Progenitor cell of endocrine pancreas (in vitro differentiated cells): Measurements from ENCODE around the gene LAMA5. TPM values are rescaled to one million over a fixed set of nuclear protein-coding genes. Genes with fewer than 3 reads are reported as not detected.
A peak's percentile ranks its signal among the peaks of the same experiment; 100 is the strongest.

Source experiments
- DNase-seq: peaks from one replicate; pipeline ENCODE4 v3.0.0; 2021; ENCODE audit warnings: low spot score; ENCODE audit not compliant: unreplicated experiment
- H3K27ac Mint-ChIP-seq: 2 replicates; pipeline ENCODE4 v1.8.0; 2021; ENCODE audit warnings: mild to moderate bottlenecking, moderate library complexity, mixed read lengths
- H3K27me3 Mint-ChIP-seq: 2 replicates; pipeline ENCODE4 v1.8.0; 2021; ENCODE audit warnings: mixed read lengths
- H3K36me3 Mint-ChIP-seq: 2 replicates; pipeline ENCODE4 v1.8.0; 2022; ENCODE audit warnings: mixed read lengths; ENCODE audit not compliant: insufficient read depth
- H3K4me1 Mint-ChIP-seq: 2 replicates; pipeline ENCODE4 v1.8.0; 2021; ENCODE audit warnings: low read depth, mixed read lengths
- H3K4me3 Mint-ChIP-seq: 2 replicates; pipeline ENCODE4 v1.8.0; 2021; ENCODE audit warnings: low read depth, mild to moderate bottlenecking, moderate library complexity, mixed read lengths
- H3K9me3 Mint-ChIP-seq: 2 replicates; pipeline ENCODE4 v1.8.0; 2021; ENCODE audit warnings: low read depth, mixed read lengths
- CTCF ChIP-seq: fragments of 200-600 bp; sonication (generic); IDR thresholded peaks from one replicate; pipeline ENCODE4 v1.5.0; 2021; ENCODE audit warnings: antibody characterized with exemption, mild to moderate bottlenecking; ENCODE audit not compliant: unreplicated experiment
- total RNA-seq: library from RNA; stranded (reverse); gene quantifications from 2 replicates; pipeline ENCODE4 v1.2.1, GENCODE V29; 2021

Gene LAMA5
- total RNA-seq, 1 donor from 2014 or later = 252 TPM

GRCh38 chr20:62309947-62310756, 57.0 kb downstream of the LAMA5 start:
- Mint-ChIP-seq H3K4me1 (peaks cover 2% of the 10 kb centered on the region), H3K9me3 (no peaks in the 10 kb centered on the region), H3K27ac (no peak overlapping the region), H3K4me3 (no peak overlapping the region), H3K36me3 (peaks cover 3% of the 10 kb centered on the region), H3K27me3 (no peaks in the 10 kb centered on the region)
- no peak for TF ChIP-seq CTCF
- no peak for DNase-seq

DNA sequence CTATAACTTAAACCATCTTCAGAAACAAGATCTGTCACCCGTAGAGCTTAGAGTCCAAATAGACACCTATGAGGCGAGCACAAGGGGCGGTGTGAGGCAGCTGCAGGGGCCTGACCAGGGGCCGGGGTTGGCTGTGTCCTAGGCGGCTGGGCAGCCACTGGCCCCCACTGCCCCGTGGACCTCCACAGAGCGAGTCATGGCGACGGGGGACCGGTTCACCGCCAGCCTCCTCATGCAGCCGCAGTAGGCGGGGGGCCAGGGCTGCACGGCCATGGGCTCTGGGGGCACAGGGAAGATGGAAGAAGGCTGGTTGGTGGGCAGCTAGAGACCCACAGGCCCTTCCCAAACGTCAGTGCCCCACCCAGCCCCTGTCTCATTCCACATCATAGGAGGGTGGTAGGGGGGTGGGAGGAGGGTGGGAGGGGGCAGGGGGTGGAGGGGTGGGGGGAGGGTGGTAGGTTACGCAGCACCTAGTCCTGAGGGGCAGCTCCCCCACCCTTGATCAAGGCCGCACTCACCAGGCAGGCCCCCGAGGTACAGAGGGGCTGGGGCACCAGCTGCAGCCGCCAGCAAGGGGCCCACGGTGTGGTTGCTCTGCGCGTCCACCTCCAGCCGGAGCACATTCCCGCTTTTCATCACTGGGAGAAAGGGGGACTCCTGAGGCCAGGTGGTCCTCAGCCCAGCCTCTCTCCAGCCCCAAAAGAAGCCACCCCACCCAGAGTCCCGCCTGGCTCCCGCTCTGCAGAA, 57.7 kb downstream of the LAMA5 start:
- TF ChIP-seq CTCF = no peak
- H3K4me1 Mint-ChIP-seq = peaks cover 5% of the 10 kb centered on the region
- no peaks in the 10 kb centered on the region for H3K9me3 Mint-ChIP-seq
- DNase-seq = no peak
- peaks cover 1% of the 10 kb centered on the region for H3K36me3 Mint-ChIP-seq
- H3K4me3 Mint-ChIP-seq = no peak overlapping the region
- no peaks in the 10 kb centered on the region for H3K27me3 Mint-ChIP-seq
- peak overlapping the region; percentile 83 for H3K27ac Mint-ChIP-seq

GRCh38 chr20:62308102-62308822, 58.9 kb downstream of the LAMA5 start:
- Mint-ChIP-seq H3K36me3 (peaks cover 1% of the 10 kb centered on the region), H3K27ac (no peak overlapping the region), H3K4me3 (no peak overlapping the region), H3K9me3 (no peaks in the 10 kb centered on the region), H3K4me1 (peaks cover 13% of the 10 kb centered on the region), H3K27me3 (no peaks in the 10 kb centered on the region)
- DNase-seq = no peak
- TF ChIP-seq CTCF = no peak

GRCh38 chr20:62307226-62308101, 59.6 kb downstream of the LAMA5 start:
- Mint-ChIP-seq H3K27ac (no peak overlapping the region), H3K27me3 (no peaks in the 10 kb centered on the region), H3K9me3 (no peaks in the 10 kb centered on the region), H3K36me3 (peaks cover 1% of the 10 kb centered on the region), H3K4me1 (peaks cover 13% of the 10 kb centered on the region), H3K4me3 (no peak overlapping the region)
- TF ChIP-seq CTCF = no peak
- DNase-seq = no peak
